Fibroblast of lung (primary cell): Measurements from ENCODE around the gene STRA8. TPM values are rescaled to one million over a fixed set of nuclear protein-coding genes. Genes with fewer than 3 reads are reported as not detected.

Experiments used
- DNase-seq, 2 donors: peaks; one replicate each; pipeline versions ENCODE4 v3.0.0 to v3.0.0-alpha.2; 2010; ENCODE audit warnings: low read depth in 2 of 2
- H2AFZ ChIP-seq: 2 replicates; pipeline ENCODE4 v1.5.1; 2012; ENCODE audit warnings: low read length, control low read depth, inconsistent platforms
- H3K27ac ChIP-seq: 2 replicates; pipeline ENCODE4 v1.5.1; 2011; ENCODE audit warnings: low read length, control low read depth; ENCODE audit not compliant: insufficient read depth
- H3K27me3 ChIP-seq: 2 replicates; pipeline ENCODE4 v1.5.1; 2011; ENCODE audit warnings: mild to moderate bottlenecking, low read length; ENCODE audit not compliant: control insufficient read depth, insufficient read depth
- H3K36me3 ChIP-seq: 2 replicates; pipeline ENCODE4 v1.5.1; 2011; ENCODE audit warnings: low read length; ENCODE audit not compliant: control insufficient read depth, insufficient read depth
- H3K4me1 ChIP-seq: 2 replicates; pipeline ENCODE4 v1.5.1; 2011; ENCODE audit warnings: low read length; ENCODE audit not compliant: control insufficient read depth, insufficient read depth; ENCODE audit errors: extremely low read depth
- H3K4me2 ChIP-seq: 2 replicates; pipeline ENCODE4 v1.5.1; 2011; ENCODE audit warnings: low read length, control low read depth; ENCODE audit not compliant: insufficient read depth; ENCODE audit errors: extremely low read depth
- H3K4me3 ChIP-seq, 4 experiments: fragments of 200-600 bp in 1 of 4; sonication (generic) in 1 of 4; replicated peaks in 1 of 4; 2 replicates each; pipeline ENCODE4 v1.5.1; 2011 to 2016; ENCODE audit warnings: low read length in 4 of 4, low read depth in 3 of 4, mild to moderate bottlenecking in 3 of 4, control low read depth in 2 of 4, inconsistent platforms in 1 of 4, mixed read lengths in 1 of 4; ENCODE audit not compliant: insufficient read depth in 1 of 4; ENCODE audit errors: control extremely low read depth in 1 of 4
- H3K79me2 ChIP-seq: 2 replicates; pipeline ENCODE4 v1.5.1; 2012; ENCODE audit warnings: mild to moderate bottlenecking, low read length, inconsistent platforms; ENCODE audit not compliant: control insufficient read depth, insufficient read depth
- H3K9ac ChIP-seq: 2 replicates; pipeline ENCODE4 v1.5.1; 2011; ENCODE audit warnings: mild to moderate bottlenecking, low read length, control low read depth; ENCODE audit not compliant: insufficient read depth
- H3K9me3 ChIP-seq: 2 replicates; pipeline ENCODE4 v1.5.1; 2012; ENCODE audit warnings: low read depth, low read length; ENCODE audit not compliant: control insufficient read depth, insufficient read depth
- H4K20me1 ChIP-seq: 2 replicates; pipeline ENCODE4 v1.5.1; 2011; ENCODE audit warnings: low read length; ENCODE audit not compliant: control insufficient read depth, insufficient read depth; ENCODE audit errors: extremely low read depth
- CTCF ChIP-seq, 2 donors: IDR thresholded peaks in 1 of 2; conservative IDR thresholded peaks in 1 of 2; 1 replicate in 1 of 2; 2 replicates in 1 of 2; pipeline ENCODE4 v1.5.1; 2011 to 2012; ENCODE audit warnings: low read length in 2 of 2, control low read depth in 1 of 2, inconsistent platforms in 1 of 2, low read depth in 1 of 2, mild to moderate bottlenecking in 1 of 2
- EZH2 ChIP-seq: IDR thresholded peaks from 2 replicates; pipeline ENCODE4 v1.5.1; 2012; ENCODE audit warnings: low read length, control low read depth, mild to moderate bottlenecking; ENCODE audit errors: missing control alignments
- polyA plus RNA-seq, 2 donors: library from polyadenylated mRNA; depleted of rRNA in 1 of 2; stranded (reverse) in 1 of 2; unstranded in 1 of 2; fragments of >200 nt; gene quantifications; 2 replicates each; pipeline ENCODE4 v1.2.1, GENCODE V29; 2011 to 2012; ENCODE audit warnings: missing spikeins in 1 of 2
- total RNA-seq: library from RNA; depleted of rRNA; stranded (reverse); fragments of >200 nt; gene quantifications from 2 replicates; pipeline ENCODE4 v1.2.1, GENCODE V29; 2014

STRA8 gene
- total and polyA plus RNA-seq, 2 donors (not counting 1 experiment from before 2014, with no cell fraction given) = not detected

GRCh38 chr7:135201350-135201749 is 32.3 kb upstream of the STRA8 start:
- no peak for TF ChIP-seq CTCF (conservative IDR thresholded peaks at IDR 0.05 in 1 of 2, IDR thresholded peaks at IDR 0.05 in 1 of 2; ENCODE audit: low read depth in 1 of 2, low read length in 2 of 2)
- no peak for TF ChIP-seq EZH2
- Histone ChIP-seq H3K27me3 (no peaks in the 10 kb centered on the region), H3K9me3 (no peaks in the 10 kb centered on the region), H3K4me1 (peaks cover 18% of the 10 kb centered on the region), H3K36me3 (peaks cover 2% of the 10 kb centered on the region), H3K27ac (no peak overlapping the region), H3K4me3 (no peak overlapping the region), H3K9ac (no peak overlapping the region), H2AFZ (no peak overlapping the region), H3K79me2 (peaks cover 4% of the 10 kb centered on the region), H3K4me2 (no peak overlapping the region), H4K20me1 (no peaks in the 10 kb centered on the region)
- no peak for DNase-seq

- no peak overlapping the region for H2AFZ ChIP-seq
- no peaks in the 10 kb centered on the region for H3K27me3 ChIP-seq
- no peak overlapping the region for H3K9ac ChIP-seq
- H3K9me3 ChIP-seq = no peaks in the 10 kb centered on the region
- H3K4me3 ChIP-seq = peak overlapping the region in 2 of 4 experiments; percentile 34 to 38
- TF ChIP-seq EZH2 = no peak
- no peak for TF ChIP-seq CTCF (conservative IDR thresholded peaks at IDR 0.05 in 1 of 2, IDR thresholded peaks at IDR 0.05 in 1 of 2; ENCODE audit: low read depth in 1 of 2, low read length in 2 of 2)
- peaks cover 21% of the 10 kb centered on the region for H3K4me1 ChIP-seq
- peak overlapping the region; percentile 94 for H3K27ac ChIP-seq
- peak overlapping the region; percentile 62 for H3K4me2 ChIP-seq
- peak; percentile 90 to 98 for DNase-seq
- H3K36me3 ChIP-seq = peaks cover 2% of the 10 kb centered on the region
- no peaks in the 10 kb centered on the region for H4K20me1 ChIP-seq
- H3K79me2 ChIP-seq = peaks cover 4% of the 10 kb centered on the region
These were observed 29.3 kb upstream of the STRA8 start for GRCh38 chr7:135204341-135204749.

GRCh38 chr7:135204876-135205275 is 28.8 kb upstream of the STRA8 start:
- H3K4me3 ChIP-seq = no peak overlapping the region
- H3K4me2 ChIP-seq = no peak overlapping the region
- peaks cover 4% of the 10 kb centered on the region for H3K79me2 ChIP-seq
- no peak overlapping the region for H3K9ac ChIP-seq
- no peaks in the 10 kb centered on the region for H3K27me3 ChIP-seq
- H3K36me3 ChIP-seq = no peaks in the 10 kb centered on the region
- peak in 1 of 2 donors; percentile 52 for DNase-seq
- no peaks in the 10 kb centered on the region for H3K9me3 ChIP-seq
- TF ChIP-seq EZH2 (no peak), CTCF (conservative IDR thresholded peaks at IDR 0.05 in 1 of 2, IDR thresholded peaks at IDR 0.05 in 1 of 2; ENCODE audit: low read depth in 1 of 2, low read length in 2 of 2) (no peak)
- H3K27ac ChIP-seq = peak overlapping the region; percentile 94
- no peak overlapping the region for H2AFZ ChIP-seq
- H3K4me1 ChIP-seq = peaks cover 21% of the 10 kb centered on the region
- no peaks in the 10 kb centered on the region for H4K20me1 ChIP-seq
